HepG2 (cell line): ENCODE data around the gene MYO18A. TPM values are rescaled to one million over a fixed set of nuclear protein-coding genes. Genes with fewer than 3 reads are reported as not detected.

Source experiments
- ATAC-seq: fragments of 200-7000 bp; cut with Tn5 transposase; 3 replicates; pipeline ENCODE4 v1.9.1; 2020; ENCODE audit warnings: mild to moderate bottlenecking, moderate library complexity
- BruUV-seq: library from RNA; stranded (reverse); fragments of 400-500 nt; replicated peaks from 2 replicates; lab custom pipeline; 2021; lab: Mats Ljungman, UMichigan
- CTCF ChIA-PET: fragments of 300-600 bp; formaldehyde crosslinking; extraction: SDS; loops from one replicate; lab custom pipeline; 2021; ENCODE audit warnings: low total read pairs, inconsistent platforms, low intra/inter-chr PET ratio; lab: Yijun Ruan, JAX
- POLR2A ChIA-PET: fragments of 350-600 bp; sonication (Branson Sonifier 250); formaldehyde crosslinking; loops from one replicate; lab custom pipeline; 2020; ENCODE audit warnings: antibody characterized with exemption, inconsistent platforms; lab: Yijun Ruan, JAX
- DNase-seq: peaks from one replicate; pipeline ENCODE4 v3.0.0-alpha.2; 2015; ENCODE audit warnings: low spot score
- FAIRE-seq: peaks from 3 replicates; lab custom pipeline; 2011; peaks lifted over from hg19 to GRCh38; lab: Jason Lieb, UNC
- H2AFZ ChIP-seq: one replicate; pipeline ENCODE4 v1.6.1; 2011; ENCODE audit warnings: low read length, inconsistent platforms
- H3K27ac ChIP-seq: fragments of 300-600 bp; 3 replicates; pipeline ENCODE4 v1.8.0; 2011; ENCODE audit warnings: mixed run types, mild to moderate bottlenecking, mixed read lengths, low read length, inconsistent platforms; ENCODE audit not compliant: insufficient read depth; ENCODE audit errors: extremely low read length
- H3K27me3 ChIP-seq, 2 experiments: fragments of 200-600 bp in 1 of 2; 2 replicates in 1 of 2; 3 replicates in 1 of 2; pipeline versions ENCODE4 v1.6.0 to v1.8.0; 2011; ENCODE audit warnings: low read length in 2 of 2, mild to moderate bottlenecking in 2 of 2, moderate library complexity in 2 of 2, inconsistent platforms in 1 of 2; ENCODE audit not compliant: insufficient read depth in 2 of 2, control insufficient read depth in 1 of 2
- H3K36me3 ChIP-seq, 2 experiments: fragments of 200-600 bp in 1 of 2; replicated peaks in 1 of 2; 2 replicates in 1 of 2; 3 replicates in 1 of 2; pipeline versions ENCODE4 v1.5.1 to v1.8.0; 2011; ENCODE audit warnings: low read length in 2 of 2, inconsistent platforms in 1 of 2; ENCODE audit not compliant: insufficient read depth in 2 of 2, control insufficient read depth in 1 of 2
- H3K4me1 ChIP-seq: 2 replicates; pipeline ENCODE4 v1.5.1; 2012; ENCODE audit warnings: low read length, inconsistent platforms; ENCODE audit not compliant: insufficient read depth
- H3K4me2 ChIP-seq: 2 replicates; pipeline ENCODE4 v1.6.0; 2011; ENCODE audit warnings: low read depth, low read length, inconsistent platforms
- H3K4me3 ChIP-seq, 3 experiments: fragments of 200-600 bp in 1 of 3; sonication (generic), shearing (Covaris generic) in 1 of 3; replicated peaks in 1 of 3; 2 replicates each; pipeline ENCODE4 v1.5.1; 2011 to 2016; ENCODE audit warnings: low read length in 3 of 3, inconsistent platforms in 2 of 3, low read depth in 2 of 3, mild to moderate bottlenecking in 2 of 3, control low read depth in 1 of 3, mixed read lengths in 1 of 3; ENCODE audit not compliant: insufficient read depth in 1 of 3
- H3K79me2 ChIP-seq: one replicate; pipeline ENCODE4 v1.6.1; 2011; ENCODE audit warnings: low read length, inconsistent platforms; ENCODE audit not compliant: insufficient read depth
- H3K9ac ChIP-seq: 2 replicates; pipeline ENCODE4 v1.6.0; 2011; ENCODE audit warnings: mild to moderate bottlenecking, low read depth, low read length, inconsistent platforms; ENCODE audit not compliant: insufficient read depth
- H3K9me3 ChIP-seq: 2 replicates; pipeline ENCODE4 v1.5.1; 2012; ENCODE audit warnings: mild to moderate bottlenecking, low read length
- H4K20me1 ChIP-seq: 2 replicates; pipeline ENCODE4 v1.6.0; 2011; ENCODE audit warnings: inconsistent platforms, mild to moderate bottlenecking, low read length, moderate library complexity; ENCODE audit not compliant: insufficient read depth
- AGO2 ChIP-seq: fragments of 200-400 bp; formaldehyde crosslinking; optimal IDR thresholded peaks from 2 replicates; pipeline ENCODE3; 2017; ENCODE audit warnings: mild to moderate bottlenecking, low read depth, low read length, moderate library complexity
- BORCS8-MEF2B ChIP-seq: sonication (generic); formaldehyde crosslinking; IDR thresholded peaks from 2 replicates; pipeline ENCODE4 v1.8.0; 2022; ENCODE audit warnings: mild to moderate bottlenecking, missing genetic modification reagents
- KLF13 ChIP-seq: sonication (generic); formaldehyde crosslinking; IDR thresholded peaks from 2 replicates; pipeline ENCODE4 v1.4.0; 2020; ENCODE audit warnings: mild to moderate bottlenecking, missing genetic modification reagents
- KLF15 ChIP-seq: sonication (generic); formaldehyde crosslinking; IDR thresholded peaks from 2 replicates; pipeline ENCODE4 v1.8.1; 2023; ENCODE audit warnings: borderline replicate concordance, mild to moderate bottlenecking, inconsistent platforms, missing genetic modification reagents, mixed read lengths
- TBX3 ChIP-seq: fragments of 450-650 bp; IDR thresholded peaks from 2 replicates; pipeline ENCODE4 v1.6.1; 2017; ENCODE audit warnings: antibody characterized with exemption, mild to moderate bottlenecking, inconsistent platforms, borderline replicate concordance
- ZMYM4 ChIP-seq: sonication (generic); formaldehyde crosslinking; IDR thresholded peaks from 2 replicates; pipeline ENCODE4 v1.8.1; 2023; ENCODE audit warnings: mild to moderate bottlenecking, missing genetic modification reagents
- ZNF230 ChIP-seq: sonication (generic); formaldehyde crosslinking; IDR thresholded peaks from 2 replicates; pipeline ENCODE4 v1.4.0; 2020; ENCODE audit warnings: mild to moderate bottlenecking, missing genetic modification reagents
- ZNF251 ChIP-seq: sonication (generic); formaldehyde crosslinking; IDR thresholded peaks from 2 replicates; pipeline ENCODE4 v1.9.0; 2021; ENCODE audit warnings: mild to moderate bottlenecking, missing genetic modification reagents
- ZNF292 ChIP-seq: sonication (generic); formaldehyde crosslinking; IDR thresholded peaks from 2 replicates; pipeline ENCODE4 v1.8.1; 2022; ENCODE audit warnings: mild to moderate bottlenecking, low read depth, missing genetic modification reagents, borderline replicate concordance
- ZNF44 ChIP-seq: sonication (generic); formaldehyde crosslinking; IDR thresholded peaks from 2 replicates; pipeline ENCODE4 v1.5.1; 2020; ENCODE audit warnings: mild to moderate bottlenecking, missing genetic modification reagents
- ZNF557 ChIP-seq: sonication (generic); formaldehyde crosslinking; IDR thresholded peaks from 2 replicates; pipeline ENCODE4 v1.4.0; 2020; ENCODE audit warnings: missing genetic modification reagents
- WGBS: methylation state at CpG from one replicate; pipeline ENCODE4 v1.1.6; 2017; ENCODE audit warnings: low lambda C conversion rate; 5-methylcytosine and 5-hydroxymethylcytosine counted together
- in situ Hi-C: cut with HindIII; loops from 2 replicates; pipeline ENCODE4 v1.10.0; 2017; ENCODE audit warnings: low pct_unique_long_range_greater_than_20kb; ENCODE audit not compliant: extremely low pct_ligation_motif_present
- intact Hi-C: fragments of 100-400 bp; cut with micrococcal nuclease; formaldehyde crosslinking; loops from one replicate; pipeline ENCODE4 v1.10.0; 2022; ENCODE audit not compliant: unreplicated experiment
- polyA plus RNA-seq, 8 experiments: library from polyadenylated mRNA; depleted of rRNA in 3 of 8; stranded (reverse) in 7 of 8; unstranded in 1 of 8; fragments of >200 nt; fragmentation: Illumina TruSeq in 4 of 8; extraction: Trizol in 4 of 8; gene quantifications; 2 replicates each; pipeline versions ENCODE4 v1.2.1 to v1.2.3, GENCODE V29; 2011 to 2016; ENCODE audit warnings: low read depth in 4 of 8, missing spikeins in 1 of 8, mixed read lengths in 1 of 8; ENCODE audit not compliant: insufficient read depth in 1 of 8
- total RNA-seq, 5 experiments: library from RNA; depleted of rRNA; stranded (reverse); fragments of >200 nt; fragmentation: Illumina TruSeq; extraction: Trizol; gene quantifications; 2 replicates each; pipeline ENCODE4 v1.2.3, GENCODE V29; 2016; ENCODE audit warnings: low read depth in 1 of 5

Gene MYO18A
- total and polyA plus RNA-seq, 2 of the 13 experiments (the other 11 are each of a cell fraction or from before 2014, with no cell fraction given), result 16.8 to 24.8 TPM

DNA sequence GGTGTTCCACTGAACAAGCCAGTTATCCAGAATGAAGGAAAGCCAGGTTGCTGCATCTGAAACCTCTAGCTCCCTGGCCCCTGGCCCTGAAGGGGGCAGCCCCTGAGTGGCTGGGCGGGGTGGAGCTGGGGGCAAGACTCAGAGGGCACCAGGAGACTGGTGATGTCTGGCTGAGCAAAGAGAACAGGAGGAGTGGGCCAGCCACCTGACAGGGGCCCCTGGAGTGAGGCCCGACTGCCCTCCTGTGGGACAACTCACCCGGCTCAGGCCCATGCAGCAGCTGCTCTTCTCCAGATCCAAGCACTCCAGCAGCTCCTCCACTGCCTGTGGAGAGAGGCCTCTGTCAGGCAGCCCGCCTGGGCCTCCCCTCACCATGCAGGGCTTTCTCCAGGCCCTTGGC is 76.9 kb downstream of the MYO18A start:
- 84% methylated on average over 2 of the region's 4 CpGs for WGBS
- no peaks in the 10 kb centered on the region for H4K20me1 ChIP-seq
- H3K4me3 ChIP-seq, result no peak overlapping the region
- DNase-seq (no peak), ATAC-seq (no peak), FAIRE-seq (no peak)
- TF ChIP-seq ZNF44, result no peak
- TF ChIP-seq KLF13 (CRISPR knock-in tag), result no peak
- no peak for TF ChIP-seq TBX3
- no peak for TF ChIP-seq ZNF292 (CRISPR knock-in tag)
- TF ChIP-seq ZNF230 (CRISPR knock-in tag), result no peak
- no peak for TF ChIP-seq ZNF251 (CRISPR knock-in tag)
- no peak for TF ChIP-seq KLF15 (CRISPR knock-in tag)
- no peak for TF ChIP-seq BORCS8-MEF2B (CRISPR knock-in tag)
- no peak for TF ChIP-seq ZNF557
- H3K79me2 ChIP-seq, result no peaks in the 10 kb centered on the region
- peaks cover 30 to 57% of the 10 kb centered on the region in 2 experiments; a peak in 4 of 5 replicates for H3K36me3 ChIP-seq
- ChIA-PET CTCF (no interaction called here), POLR2A (no interaction called here)
- no peak overlapping the region for H3K9ac ChIP-seq
- H2AFZ ChIP-seq, result no peak overlapping the region
- peaks cover 7% of the 10 kb centered on the region for H3K4me1 ChIP-seq
- no peaks in the 10 kb centered on the region for H3K27me3 ChIP-seq
- in situ Hi-C loops (loop anchor here (25.0 kb wide), 1 partner anchor 366 kb away; the partner anchor contains the start of genes NEK8, TLCD1 and TRAF4), intact Hi-C loops (no loop called here)
- H3K27ac ChIP-seq, result no peak overlapping the region
- BruUV-seq, result no TSS peak
- no peak overlapping the region for H3K4me2 ChIP-seq
- H3K9me3 ChIP-seq, result no peaks in the 10 kb centered on the region

DNA sequence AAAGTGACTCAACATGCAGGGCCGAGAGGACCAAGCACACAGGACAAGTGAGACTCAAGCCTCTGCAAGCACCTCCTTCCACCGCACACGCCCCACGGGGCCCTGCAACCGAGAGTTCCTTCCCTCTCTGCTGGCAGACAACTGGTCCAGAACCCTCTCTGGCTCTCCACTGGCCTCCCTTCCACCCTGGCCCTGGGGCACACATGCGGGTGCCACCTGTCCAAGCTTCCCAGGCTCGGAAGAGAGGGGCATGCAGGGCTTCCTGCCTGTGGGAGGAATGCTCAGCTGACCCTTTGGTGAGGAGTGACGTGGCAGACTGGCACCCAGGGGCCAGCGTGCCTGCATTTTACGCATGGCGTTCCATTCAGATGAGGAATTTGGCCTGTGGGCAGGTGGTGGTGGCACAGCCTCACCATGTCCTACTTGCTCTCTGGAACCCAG is 77.4 kb downstream of the MYO18A start:
- ChIA-PET CTCF (no interaction called here), POLR2A (no interaction called here)
- FAIRE-seq (no peak), ATAC-seq (no peak), DNase-seq (no peak)
- intact Hi-C loops (no loop called here), in situ Hi-C loops (loop anchor here (25.0 kb wide), 1 partner anchor 365 kb away; the partner anchor contains the start of genes NEK8, TLCD1 and TRAF4)
- no peak overlapping the region for H3K27ac ChIP-seq
- H3K4me2 ChIP-seq, result no peak overlapping the region
- peak; percentile 18 for TF ChIP-seq AGO2
- no peak for TF ChIP-seq ZMYM4 (CRISPR knock-in tag)
- H2AFZ ChIP-seq, result no peak overlapping the region
- H3K27me3 ChIP-seq, result no peaks in the 10 kb centered on the region
- H4K20me1 ChIP-seq, result no peaks in the 10 kb centered on the region
- peaks cover 1% of the 10 kb centered on the region; the same call in 1 of the 2 replicates for H3K4me1 ChIP-seq
- H3K36me3 ChIP-seq, result peaks cover 35 to 58% of the 10 kb centered on the region in 2 experiments; a peak in 4 of 5 replicates
- H3K9ac ChIP-seq, result no peak overlapping the region
- WGBS, result 90% methylated on average over 5 of the region's 11 CpGs
- no peaks in the 10 kb centered on the region for H3K79me2 ChIP-seq
- no peak overlapping the region for H3K4me3 ChIP-seq
- no peaks in the 10 kb centered on the region for H3K9me3 ChIP-seq
- no TSS peak for BruUV-seq
